PC-3 (cell line): Measurements from ENCODE around the gene CEBPB. TPM values are rescaled to one million over a fixed set of nuclear protein-coding genes. Genes with fewer than 3 reads are reported as not detected.

Source experiments
- ATAC-seq: fragments of 200-7000 bp; cut with Tn5 transposase; 2 replicates; pipeline ENCODE4 v1.9.1; 2020; ENCODE audit warnings: mild to moderate bottlenecking, moderate library complexity
- BruUV-seq: library from RNA; stranded (reverse); fragments of 400-500 nt; replicated peaks from 2 replicates; lab custom pipeline; 2021; lab: Mats Ljungman, UMichigan
- CTCF ChIA-PET: fragments of 300-600 bp; sonication (Branson Sonifier 250); formaldehyde crosslinking; loops from one replicate; lab custom pipeline; 2022; ENCODE audit warnings: antibody characterized with exemption; lab: Charles Lee
- POLR2A ChIA-PET: fragments of 300-600 bp; sonication (Branson Sonifier 250); formaldehyde crosslinking; loops from one replicate; lab custom pipeline; 2022; ENCODE audit warnings: antibody characterized with exemption; ENCODE audit not compliant: unreplicated experiment; lab: Charles Lee
- DNase-seq: peaks from one replicate; pipeline ENCODE4 v3.0.0-alpha.2; 2015
- H2AFZ ChIP-seq: fragments of 300-600 bp; sonication (generic); 2 replicates; pipeline ENCODE4 v1.6.0; 2016; ENCODE audit warnings: antibody characterized with exemption, low read length
- H3F3A ChIP-seq: fragments of 300-600 bp; sonication (generic); one replicate; pipeline ENCODE4 v1.6.0; 2017; ENCODE audit warnings: antibody characterized with exemption, low read length, control low read depth, mild to moderate bottlenecking; ENCODE audit not compliant: unreplicated experiment
- H3K27ac ChIP-seq: fragments of 300-600 bp; sonication (generic); 2 replicates; pipeline ENCODE4 v1.5.1; 2016; ENCODE audit warnings: mild to moderate bottlenecking, low read length
- H3K27me3 ChIP-seq: fragments of 300-600 bp; sonication (generic); 2 replicates; pipeline ENCODE4 v1.6.1; 2016; ENCODE audit warnings: low read length, mixed read lengths
- H3K36me3 ChIP-seq: fragments of 300-600 bp; sonication (generic); 2 replicates; pipeline ENCODE4 v1.6.1; 2016; ENCODE audit warnings: low read depth, mixed run types, low read length, mixed read lengths
- H3K4me1 ChIP-seq: fragments of 300-600 bp; sonication (generic); 2 replicates; pipeline ENCODE4 v1.5.1; 2016; ENCODE audit warnings: low read length; ENCODE audit not compliant: insufficient read depth
- H3K4me2 ChIP-seq: fragments of 300-600 bp; sonication (generic); 2 replicates; pipeline ENCODE4 v1.6.0; 2016; ENCODE audit warnings: low read length
- H3K4me3 ChIP-seq: fragments of 300-600 bp; sonication (generic); 2 replicates; pipeline ENCODE4 v1.5.1; 2016; ENCODE audit warnings: mild to moderate bottlenecking, low read length, mixed read lengths
- H3K79me2 ChIP-seq: fragments of 300-600 bp; sonication (generic); 2 replicates; pipeline ENCODE4 v1.6.1; 2017; ENCODE audit warnings: low read length, mixed read lengths
- H3K9ac ChIP-seq: fragments of 300-600 bp; sonication (generic); 2 replicates; pipeline ENCODE4 v1.6.0; 2016; ENCODE audit warnings: mild to moderate bottlenecking, low read length
- H3K9me2 ChIP-seq: fragments of 300-600 bp; sonication (generic); replicated peaks from 2 replicates; pipeline ENCODE4 v1.6.1; 2016; ENCODE audit warnings: mixed run types, low read length, mixed read lengths
- H3K9me3 ChIP-seq: fragments of 300-600 bp; sonication (generic); 2 replicates; pipeline ENCODE4 v1.6.1; 2016; ENCODE audit warnings: low read length, mixed read lengths
- H4K20me1 ChIP-seq: fragments of 300-600 bp; sonication (generic); 2 replicates; pipeline ENCODE4 v1.6.1; 2016; ENCODE audit warnings: low read length, mixed read lengths
- CTCF ChIP-seq: fragments of 300-600 bp; sonication (generic); conservative IDR thresholded peaks from 2 replicates; pipeline ENCODE4 v1.5.1; 2017; ENCODE audit warnings: antibody characterized with exemption, low read depth, mild to moderate bottlenecking, low read length
- EZH2 ChIP-seq: fragments of 300-600 bp; sonication (generic); IDR thresholded peaks from one replicate; pipeline ENCODE4 v1.6.1; 2017; ENCODE audit warnings: antibody characterized with exemption, mild to moderate bottlenecking, low read length; ENCODE audit not compliant: unreplicated experiment
- EZH2phosphoT487 ChIP-seq: fragments of 300-600 bp; sonication (generic); IDR thresholded peaks from 2 replicates; pipeline ENCODE4 v1.6.1; 2018; ENCODE audit warnings: mild to moderate bottlenecking, antibody characterized with exemption, low read length, borderline replicate concordance
- intact Hi-C: fragments of 100-400 bp; cut with micrococcal nuclease; formaldehyde crosslinking; loops from 2 replicates; pipeline ENCODE4 v1.9.0; 2023
- total RNA-seq: library from RNA; depleted of rRNA; stranded (reverse); fragments of >200 nt; gene quantifications from 2 replicates; pipeline ENCODE4 v1.2.3, GENCODE V29; 2014

CEBPB gene
- total RNA-seq, 1 experiment from 2014 or later = 103 TPM

GRCh38 chr20:50170549-50171220 is 19.9 kb upstream of the CEBPB start:
- H3K4me2 ChIP-seq = no peak overlapping the region
- H2AFZ ChIP-seq = no peak overlapping the region
- H3K4me1 ChIP-seq = peaks cover 13% of the 10 kb centered on the region
- TF ChIP-seq EZH2phosphoT487 (no peak), EZH2 (no peak), CTCF (no peak)
- no peak overlapping the region for H3K27ac ChIP-seq
- no TSS peak for BruUV-seq
- H3F3A ChIP-seq = no peaks in the 10 kb centered on the region
- intact Hi-C loops = no loop called here
- H3K9ac ChIP-seq = no peak overlapping the region
- CTCF ChIA-PET = interaction anchor here (0.6 to 2.1 kb wide), 2 partner anchors 21 to 50 kb away, joined by 5 to 7 read pairs; no protein-coding TSS in a partner anchor
- no peaks in the 10 kb centered on the region for H3K27me3 ChIP-seq
- no peaks in the 10 kb centered on the region for H3K36me3 ChIP-seq
- no peaks in the 10 kb centered on the region for H4K20me1 ChIP-seq
- H3K9me2 ChIP-seq = no peaks in the 10 kb centered on the region
- H3K79me2 ChIP-seq = no peaks in the 10 kb centered on the region
- no peaks in the 10 kb centered on the region for H3K9me3 ChIP-seq
- ATAC-seq (no peak), DNase-seq (no peak)
- POLR2A ChIA-PET = no interaction called here
- H3K4me3 ChIP-seq = no peak overlapping the region

- Histone ChIP-seq H2AFZ (no peak overlapping the region), H3K27ac (no peak overlapping the region), H3K9ac (no peak overlapping the region), H3K4me1 (peaks cover 4% of the 10 kb centered on the region; the same call in 1 of the 2 replicates), H3K27me3 (no peaks in the 10 kb centered on the region), H3K9me3 (no peaks in the 10 kb centered on the region), H3K36me3 (no peaks in the 10 kb centered on the region), H3K4me2 (no peak overlapping the region), H3K9me2 (no peaks in the 10 kb centered on the region), H4K20me1 (no peaks in the 10 kb centered on the region), H3F3A (no peaks in the 10 kb centered on the region), H3K4me3 (no peak overlapping the region), H3K79me2 (no peaks in the 10 kb centered on the region)
- intact Hi-C loops = no loop called here
- ATAC-seq (no peak), DNase-seq (no peak)
- POLR2A ChIA-PET = no interaction called here
- CTCF ChIA-PET = interaction anchor here (2.1 kb wide), 1 partner anchor 51 kb away, joined by 7 read pairs; no protein-coding TSS in a partner anchor
- TF ChIP-seq EZH2phosphoT487 = no peak
- TF ChIP-seq CTCF = no peak
- no peak for TF ChIP-seq EZH2
- BruUV-seq = no TSS peak
Observed at GRCh38 chr20:50172347-50173013, 18.1 kb upstream of the CEBPB start.

DNA sequence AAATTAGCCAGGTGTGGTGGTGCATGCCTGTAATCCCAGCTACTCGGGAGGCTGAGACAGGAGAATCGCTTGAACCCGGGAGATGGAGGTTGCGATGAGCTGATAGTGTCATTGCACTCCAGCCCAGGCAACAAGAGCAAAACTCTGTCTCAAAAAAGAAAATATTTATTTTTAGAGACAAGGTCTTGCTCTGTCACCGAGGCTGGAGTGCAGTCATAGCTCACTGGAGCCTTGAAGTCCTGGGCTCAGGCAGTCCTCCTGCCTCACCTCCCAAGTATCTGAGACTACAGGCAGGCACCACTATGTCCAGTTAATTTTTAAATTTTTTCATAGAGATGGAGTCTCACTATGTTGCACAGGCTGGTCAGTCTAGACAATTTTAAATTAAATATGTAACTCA is 16.2 kb upstream of the CEBPB start:
- CTCF ChIA-PET = no interaction called here
- POLR2A ChIA-PET = no interaction called here
- intact Hi-C loops = no loop called here

More for the DNA sequence above, 16.2 kb upstream of the CEBPB start:
- H3K4me3 ChIP-seq = no peak overlapping the region
- no peak overlapping the region for H2AFZ ChIP-seq
- no peaks in the 10 kb centered on the region for H3K79me2 ChIP-seq
- H3K4me1 ChIP-seq = no peaks in the 10 kb centered on the region
- no peaks in the 10 kb centered on the region for H3K9me3 ChIP-seq
- BruUV-seq = no TSS peak
- H3K9ac ChIP-seq = no peak overlapping the region
- ATAC-seq (no peak), DNase-seq (no peak)
- H3K9me2 ChIP-seq = no peaks in the 10 kb centered on the region
- no peaks in the 10 kb centered on the region for H3F3A ChIP-seq
- no peaks in the 10 kb centered on the region for H3K36me3 ChIP-seq
- no peaks in the 10 kb centered on the region for H4K20me1 ChIP-seq
- no peaks in the 10 kb centered on the region for H3K27me3 ChIP-seq
- no peak for TF ChIP-seq CTCF
- no peak for TF ChIP-seq EZH2
- TF ChIP-seq EZH2phosphoT487 = no peak
- H3K4me2 ChIP-seq = no peak overlapping the region
- no peak overlapping the region for H3K27ac ChIP-seq
